GM19452 (cell line): ENCODE measurements around the gene MRPL14.

Source experiments
- ATAC-seq: cut with Tn5 transposase; IDR thresholded peaks from one replicate; pipeline ENCODE4 v1.9.1; 2021; ENCODE audit not compliant: unreplicated experiment

Gene MRPL14

GRCh38 chr6:44127186-44128019 lies at the start of gene MRPL14, which contains the start of gene TMEM63B:
TSS of gene MRPL14 (minus strand) at chr6:44127452. CDS start at chr6:44116611, 10,841 bp downstream.
TSS of gene TMEM63B (plus strand) at chr6:44127554. CDS start at chr6:44134585, 7,031 bp downstream.
- peak; percentile 55 for ATAC-seq

GRCh38 chr6:44176130-44176761 lies 49.0 kb upstream of the MRPL14 start:
- ATAC-seq = no peak

DNA sequence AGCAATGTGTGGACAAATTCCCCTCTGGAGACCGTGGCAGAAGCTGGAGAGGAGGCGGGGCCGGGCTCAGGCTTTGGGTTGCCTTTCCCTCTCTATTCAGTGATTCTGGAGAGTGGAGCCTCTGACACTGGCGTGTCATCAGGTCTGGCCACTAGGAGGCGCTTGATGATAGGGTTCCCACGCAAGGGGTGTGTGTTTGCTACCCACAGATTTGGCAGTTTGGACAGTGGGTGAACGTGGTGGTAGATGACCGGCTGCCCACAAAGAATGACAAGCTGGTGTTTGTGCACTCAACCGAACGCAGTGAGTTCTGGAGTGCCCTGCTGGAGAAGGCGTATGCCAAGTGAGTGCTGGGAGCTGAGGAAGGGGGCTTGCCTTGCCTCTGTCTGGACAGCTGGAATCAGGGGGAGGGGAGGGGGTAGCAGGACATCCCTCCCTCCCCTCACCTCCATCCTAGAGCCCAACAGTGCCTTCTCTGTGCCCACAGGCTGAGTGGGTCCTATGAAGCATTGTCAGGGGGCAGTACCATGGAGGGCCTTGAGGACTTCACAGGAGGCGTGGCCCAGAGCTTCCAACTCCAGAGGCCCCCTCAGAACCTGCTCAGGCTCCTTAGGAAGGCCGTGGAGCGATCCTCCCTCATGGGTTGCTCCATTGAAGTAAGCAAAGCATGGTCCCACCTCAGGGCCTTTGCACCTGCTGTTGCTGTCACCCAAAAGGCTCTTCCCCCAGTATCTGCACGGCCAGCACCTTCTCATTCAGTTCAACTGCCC lies 45.7 kb upstream of the MRPL14 start:
- ATAC-seq = peak; percentile 78

- no peak for ATAC-seq
Measured at GRCh38 chr6:44171899-44172546, 44.8 kb upstream of the MRPL14 start.

GRCh38 chr6:44169886-44170570 lies 42.8 kb upstream of the MRPL14 start:
- no peak for ATAC-seq

- ATAC-seq = no peak
Measured at GRCh38 chr6:44169154-44169553, 41.9 kb upstream of the MRPL14 start.

- no peak for ATAC-seq
Measured at GRCh38 chr6:44167567-44167966, 40.3 kb upstream of the MRPL14 start.

GRCh38 chr6:44166591-44167184 lies 39.4 kb upstream of the MRPL14 start:
- ATAC-seq = no peak

DNA sequence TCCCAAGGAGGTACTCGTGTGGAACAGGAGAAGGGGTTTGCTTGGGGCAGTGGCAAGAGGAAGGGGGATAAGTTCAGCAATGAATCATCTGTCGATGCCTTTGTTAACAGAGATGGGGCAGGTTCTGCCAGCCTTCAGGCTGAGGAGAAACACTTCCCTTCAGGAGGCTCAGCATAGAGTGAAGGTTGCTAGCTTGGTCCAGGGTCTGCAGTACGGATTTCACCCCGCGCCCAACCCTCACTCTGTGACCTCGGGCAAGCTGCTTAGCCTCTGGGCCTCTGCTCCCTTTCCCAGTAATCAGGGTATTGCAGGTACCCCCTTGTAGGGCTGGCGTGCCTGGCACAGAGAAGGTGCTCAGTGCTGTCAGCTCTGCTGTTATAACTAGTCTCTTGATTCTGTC lies 38.9 kb upstream of the MRPL14 start:
- no peak for ATAC-seq

DNA sequence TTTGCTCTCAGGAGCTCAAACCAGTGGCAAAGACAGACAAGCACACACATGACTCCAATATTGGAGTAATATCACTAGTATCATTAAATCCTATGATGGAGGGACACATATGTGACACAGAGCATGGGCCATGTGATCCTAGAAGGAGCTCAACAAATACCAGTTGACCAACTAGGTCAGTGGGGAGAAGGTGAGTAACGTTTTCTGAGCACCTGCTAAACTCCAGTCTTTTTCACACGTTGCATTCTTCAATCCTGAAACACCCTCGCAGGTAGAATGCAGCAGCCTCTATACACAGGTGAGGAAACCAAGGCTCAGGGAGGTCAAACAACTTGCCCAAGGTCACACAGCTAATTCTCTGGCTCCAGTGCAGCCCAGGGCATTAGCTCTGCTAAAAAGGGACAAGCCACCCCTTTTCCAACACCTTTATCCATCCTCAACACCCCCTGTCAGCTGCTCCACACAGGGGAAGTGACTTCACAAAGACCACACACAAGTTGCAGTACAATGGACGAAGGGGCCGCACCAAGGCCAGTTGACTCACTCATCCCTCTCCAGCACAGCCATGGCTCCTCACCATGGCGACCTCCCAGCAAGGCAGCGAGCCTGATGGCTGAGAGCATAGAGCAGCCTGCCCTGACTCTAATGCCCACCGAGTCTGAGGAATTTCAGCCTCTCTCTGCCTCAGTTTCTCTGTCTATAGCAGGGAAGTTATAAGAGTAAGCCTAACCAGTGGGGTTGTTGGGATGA lies 35.8 kb upstream of the MRPL14 start:
- ATAC-seq = no peak

DNA sequence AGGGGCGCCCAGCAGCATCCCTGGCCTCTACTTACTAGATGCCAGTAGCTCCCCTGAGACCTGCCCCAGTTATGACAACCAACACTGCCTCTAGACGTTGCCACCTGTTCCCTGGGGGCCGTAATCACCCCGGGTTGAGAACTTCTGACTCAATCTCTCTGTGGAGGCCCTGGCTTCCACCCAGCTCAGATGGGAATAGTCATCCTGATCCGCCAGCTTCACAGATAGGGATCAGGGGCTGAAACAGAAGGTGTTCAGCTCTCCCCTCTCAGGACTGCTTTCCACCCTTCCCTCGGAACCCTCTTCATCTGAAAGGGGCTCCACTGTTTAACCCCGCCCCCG lies 34.7 kb upstream of the MRPL14 start:
- no peak for ATAC-seq

DNA sequence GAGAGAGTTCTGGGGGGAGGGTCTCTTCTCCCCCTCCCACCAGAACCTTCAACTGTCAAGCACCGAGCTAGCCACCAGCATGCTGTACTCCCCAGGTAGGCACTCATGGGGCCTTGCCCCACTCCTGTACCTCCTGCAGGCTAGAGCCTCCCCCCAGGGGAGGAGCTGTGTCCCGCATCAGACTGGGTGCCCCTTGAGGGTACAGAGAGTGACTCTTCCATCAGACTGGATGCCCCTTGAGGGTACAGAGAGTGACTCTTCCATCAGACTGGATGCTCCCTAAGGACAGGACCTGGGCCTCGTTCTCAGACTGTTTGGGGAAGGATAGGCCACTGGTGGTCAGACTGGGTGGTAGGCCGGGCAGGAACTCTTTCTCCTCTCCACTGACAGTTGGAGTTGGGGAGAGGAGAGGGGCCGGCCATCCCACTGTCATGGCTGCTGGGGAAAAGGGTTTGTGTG lies 31.5 kb upstream of the MRPL14 start, which contains the start of gene CAPN11:
CAPN11 (plus strand) TSS at position 51 of the 459 bp plus-strand sequence; CDS start at position 80, 29 bp downstream.
- no peak for ATAC-seq

GRCh38 chr6:44157152-44157521 lies 29.9 kb upstream of the MRPL14 start:
- ATAC-seq = no peak

- no peak for ATAC-seq
Measured at GRCh38 chr6:44156494-44157151, 29.4 kb upstream of the MRPL14 start.

GRCh38 chr6:44154067-44154466 lies 26.8 kb upstream of the MRPL14 start:
- no peak for ATAC-seq

- no peak for ATAC-seq
Measured at GRCh38 chr6:44152533-44152932, 25.3 kb upstream of the MRPL14 start.

DNA sequence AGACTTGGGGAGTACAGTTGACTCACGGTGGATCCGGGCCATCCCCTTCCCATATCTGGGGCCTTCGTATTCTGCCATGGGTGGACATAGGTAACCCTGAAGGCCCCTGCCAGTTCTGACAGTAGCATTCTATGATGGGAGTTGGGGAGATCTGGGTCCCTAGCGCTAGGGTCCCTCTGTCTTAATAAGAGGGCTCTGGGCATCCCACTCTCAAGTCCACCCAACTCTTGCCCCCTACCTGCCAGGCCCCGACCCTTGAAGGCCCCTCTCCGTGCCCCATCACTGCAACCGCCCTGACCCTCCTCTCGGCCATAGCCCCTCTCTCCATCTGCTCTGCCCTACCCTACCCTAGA lies 24.8 kb upstream of the MRPL14 start:
- no peak for ATAC-seq

- peak; percentile 76 for ATAC-seq
Measured at GRCh38 chr6:44151348-44152108, 24.3 kb upstream of the MRPL14 start.
